A673 (cell line): Measurements from ENCODE around the gene PRCD. TPM values are rescaled to one million over a fixed set of nuclear protein-coding genes. Genes with fewer than 3 reads are reported as not detected.

Source experiments
- BruUV-seq: library from RNA; stranded (reverse); fragments of 400-500 nt; replicated peaks from 2 replicates; lab custom pipeline; 2021; lab: Mats Ljungman, UMichigan
- CTCF ChIA-PET: fragments of 300-600 bp; sonication (Branson Sonifier 250); formaldehyde crosslinking; loops from one replicate; lab custom pipeline; 2022; ENCODE audit warnings: antibody characterized with exemption; lab: Charles Lee
- POLR2A ChIA-PET: fragments of 300-600 bp; sonication (Branson Sonifier 250); formaldehyde crosslinking; loops from one replicate; lab custom pipeline; 2022; ENCODE audit warnings: antibody characterized with exemption; ENCODE audit not compliant: low non-redundant PET; lab: Charles Lee
- DNase-seq: peaks from one replicate; pipeline ENCODE4 v3.0.0-alpha.2; 2015; ENCODE audit warnings: low spot score
- H3K27ac ChIP-seq: fragments of 200-600 bp; sonication (generic); 2 replicates; pipeline ENCODE4 v1.5.1; 2016; ENCODE audit warnings: mixed run types, low read depth, mild to moderate bottlenecking, mixed read lengths, antibody characterized with exemption, low read length; ENCODE audit not compliant: poor library complexity, severe bottlenecking
- H3K27me3 ChIP-seq: fragments of 200-600 bp; sonication (generic); replicated peaks from 2 replicates; pipeline ENCODE4 v1.6.1; 2017; ENCODE audit warnings: mixed run types, low read depth, mild to moderate bottlenecking, mixed read lengths, antibody characterized with exemption, low read length; ENCODE audit not compliant: insufficient read depth, poor library complexity
- H3K36me3 ChIP-seq: fragments of 200-600 bp; sonication (generic); 2 replicates; pipeline ENCODE4 v1.6.1; 2016; ENCODE audit warnings: mixed run types, mild to moderate bottlenecking, mixed read lengths, antibody characterized with exemption, low read length; ENCODE audit not compliant: insufficient read depth, poor library complexity, severe bottlenecking
- H3K4me1 ChIP-seq: fragments of 200-600 bp; sonication (generic); 2 replicates; pipeline ENCODE4 v1.6.1; 2017; ENCODE audit warnings: mixed run types, mild to moderate bottlenecking, mixed read lengths, antibody characterized with exemption, low read length; ENCODE audit not compliant: insufficient read depth, poor library complexity, severe bottlenecking
- H3K4me3 ChIP-seq: fragments of 200-600 bp; sonication (generic); 2 replicates; pipeline ENCODE4 v1.5.1; 2016; ENCODE audit warnings: low read depth, mixed run types, mild to moderate bottlenecking, mixed read lengths, low read length; ENCODE audit not compliant: poor library complexity, severe bottlenecking
- H3K9me3 ChIP-seq: fragments of 200-600 bp; sonication (generic); 2 replicates; pipeline ENCODE4 v1.6.1; 2016; ENCODE audit warnings: mixed run types, low read depth, mild to moderate bottlenecking, mixed read lengths, antibody characterized with exemption, low read length; ENCODE audit not compliant: poor library complexity, severe bottlenecking
- EZH2 ChIP-seq: fragments of 200-600 bp; sonication (generic); IDR thresholded peaks from 2 replicates; pipeline ENCODE4 v1.6.1; 2017; ENCODE audit warnings: borderline replicate concordance, low read depth, mild to moderate bottlenecking, mixed read lengths, antibody characterized with exemption, low read length; ENCODE audit not compliant: poor library complexity, severe bottlenecking
- intact Hi-C: fragments of 100-400 bp; cut with micrococcal nuclease; formaldehyde crosslinking; loops from one replicate; pipeline ENCODE4 v1.10.0; 2022; ENCODE audit not compliant: unreplicated experiment
- total RNA-seq: library from RNA; stranded (reverse); gene quantifications from 2 replicates; pipeline ENCODE4 v1.2.3, GENCODE V29; 2021
- TF ChIP-seq, protein P1 (sequence below): fragments of 300-800, 200-600 bp; sonication (generic); conservative IDR thresholded peaks from 2 replicates; pipeline ENCODE4 v1.5.1; 2017; ENCODE audit warnings: low read depth, mild to moderate bottlenecking, antibody characterized with exemption, low read length, moderate library complexity, mixed read lengths

The PRCD gene
- total RNA-seq, 1 experiment from 2014 or later: not detected

DNA sequence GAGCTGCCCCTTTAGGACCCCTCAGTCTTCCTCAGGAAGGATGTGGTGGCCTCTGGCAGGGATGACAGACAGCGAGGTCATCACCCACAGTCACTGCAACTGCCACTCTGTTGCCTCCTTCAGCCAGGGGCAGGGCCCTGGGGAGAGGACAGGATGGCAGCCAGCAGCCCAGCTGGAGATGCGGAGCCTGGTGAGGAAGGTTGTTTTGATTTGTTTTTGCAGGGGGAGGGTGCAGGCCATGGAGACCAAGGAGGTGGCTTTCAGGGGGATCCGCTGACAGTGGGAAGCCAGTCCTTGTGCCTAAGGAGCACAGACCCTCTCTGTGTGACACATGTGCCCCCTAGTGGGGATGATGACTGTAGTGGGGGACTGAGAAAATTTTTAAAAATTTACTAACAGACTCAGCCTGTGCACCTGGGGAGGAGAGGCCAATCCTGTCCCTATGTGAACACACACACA is 7.4 kb downstream of the PRCD start:
- TF ChIP-seq EZH2: no peak
- TF ChIP-seq, protein P1, sequence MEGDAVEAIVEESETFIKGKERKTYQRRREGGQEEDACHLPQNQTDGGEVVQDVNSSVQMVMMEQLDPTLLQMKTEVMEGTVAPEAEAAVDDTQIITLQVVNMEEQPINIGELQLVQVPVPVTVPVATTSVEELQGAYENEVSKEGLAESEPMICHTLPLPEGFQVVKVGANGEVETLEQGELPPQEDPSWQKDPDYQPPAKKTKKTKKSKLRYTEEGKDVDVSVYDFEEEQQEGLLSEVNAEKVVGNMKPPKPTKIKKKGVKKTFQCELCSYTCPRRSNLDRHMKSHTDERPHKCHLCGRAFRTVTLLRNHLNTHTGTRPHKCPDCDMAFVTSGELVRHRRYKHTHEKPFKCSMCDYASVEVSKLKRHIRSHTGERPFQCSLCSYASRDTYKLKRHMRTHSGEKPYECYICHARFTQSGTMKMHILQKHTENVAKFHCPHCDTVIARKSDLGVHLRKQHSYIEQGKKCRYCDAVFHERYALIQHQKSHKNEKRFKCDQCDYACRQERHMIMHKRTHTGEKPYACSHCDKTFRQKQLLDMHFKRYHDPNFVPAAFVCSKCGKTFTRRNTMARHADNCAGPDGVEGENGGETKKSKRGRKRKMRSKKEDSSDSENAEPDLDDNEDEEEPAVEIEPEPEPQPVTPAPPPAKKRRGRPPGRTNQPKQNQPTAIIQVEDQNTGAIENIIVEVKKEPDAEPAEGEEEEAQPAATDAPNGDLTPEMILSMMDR: peak; percentile 84
- BruUV-seq: no TSS peak
- Histone ChIP-seq H3K36me3 (no peaks in the 10 kb centered on the region), H3K27ac (peak overlapping the region; percentile 54), H3K4me1 (peaks cover 34% of the 10 kb centered on the region), H3K27me3 (no peaks in the 10 kb centered on the region), H3K4me3 (no peak overlapping the region), H3K9me3 (no peaks in the 10 kb centered on the region)
- intact Hi-C loops: loop anchor here (1.0 to 2.0 kb wide), 2 partner anchors 24 to 81 kb away; no protein-coding TSS in a partner anchor
- POLR2A ChIA-PET: interaction anchor here (0.6 kb wide), 1 partner anchor 368 kb away, joined by 6 read pairs; no protein-coding TSS in a partner anchor
- peak; percentile 91 for DNase-seq
- CTCF ChIA-PET: interaction anchor here (0.6 to 2.3 kb wide), 4 partner anchors 23 to 80 kb away, joined by 4 to 12 read pairs (median 4); partner anchors contain the start of gene AANAT

DNA sequence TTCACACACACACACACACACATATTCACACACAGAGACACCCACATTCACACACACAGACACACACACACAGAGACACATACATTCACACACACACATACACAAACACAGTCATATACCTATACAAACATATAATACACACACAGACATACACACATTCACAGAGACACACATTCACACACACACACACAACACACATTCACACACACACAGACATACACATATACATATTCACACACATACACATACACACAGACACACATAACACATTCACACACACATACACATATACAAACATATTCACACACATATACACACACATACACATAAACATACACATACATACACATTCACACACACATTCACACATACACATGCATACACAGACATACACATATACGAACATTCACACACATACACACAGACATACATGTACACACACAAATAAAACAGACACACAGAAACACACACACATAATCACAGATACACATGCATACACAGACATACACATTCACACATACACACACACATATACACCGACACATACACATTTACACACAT is 7.9 kb downstream of the PRCD start:
- Histone ChIP-seq H3K27me3 (no peaks in the 10 kb centered on the region), H3K4me3 (no peak overlapping the region), H3K27ac (no peak overlapping the region), H3K4me1 (peaks cover 34% of the 10 kb centered on the region), H3K36me3 (no peaks in the 10 kb centered on the region), H3K9me3 (no peaks in the 10 kb centered on the region)
- TF ChIP-seq, protein P1: no peak; the same call in 1 of the 2 replicates
- TF ChIP-seq EZH2: no peak
- intact Hi-C loops: loop anchor here (1.0 to 2.0 kb wide), 2 partner anchors 25 to 81 kb away; no protein-coding TSS in a partner anchor
- POLR2A ChIA-PET: no interaction called here
- DNase-seq: no peak
- CTCF ChIA-PET: no interaction called here
- no TSS peak for BruUV-seq

DNA sequence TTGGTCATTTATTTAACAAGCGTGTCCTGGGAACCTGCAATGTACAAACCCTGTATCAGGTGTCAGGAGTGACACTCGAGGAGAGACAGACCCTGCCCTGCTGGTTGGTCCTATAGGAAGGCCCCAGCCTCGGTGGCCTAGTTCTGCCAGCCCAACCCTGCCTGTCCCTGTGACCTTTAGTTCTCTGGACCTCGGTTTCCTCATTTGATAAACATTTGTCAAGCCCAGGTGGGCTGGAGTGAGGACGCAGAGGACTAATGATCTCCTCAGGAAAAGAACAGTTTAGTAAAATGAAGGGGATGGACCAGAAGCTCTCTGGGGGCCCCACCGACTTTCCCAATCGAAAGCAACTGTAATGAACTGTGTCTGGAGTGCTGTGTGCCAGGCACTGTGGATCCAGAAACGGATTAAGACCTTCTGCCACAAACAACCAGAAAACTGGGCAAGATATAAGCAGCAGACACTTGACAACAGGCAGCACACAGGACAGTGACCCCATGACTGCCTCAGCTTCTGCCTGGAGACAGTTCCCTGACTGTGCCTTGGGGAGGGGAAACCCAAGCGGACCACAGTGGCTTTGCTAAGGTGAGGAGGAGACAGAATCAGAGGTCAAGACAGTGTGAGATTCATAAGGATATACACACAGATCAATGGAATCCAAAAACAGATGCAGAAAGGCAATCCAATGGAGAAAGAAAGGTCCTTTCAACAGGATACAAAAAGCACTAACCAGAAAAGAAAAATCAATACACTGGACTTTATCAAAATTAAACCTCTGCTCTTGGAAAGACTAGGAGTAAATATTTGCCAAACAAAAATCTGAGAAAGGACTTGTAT is 8.8 kb downstream of the PRCD start:
- intact Hi-C loops: no loop called here

More for the DNA sequence above, 8.8 kb downstream of the PRCD start:
- ChIA-PET CTCF (no interaction called here), POLR2A (interaction anchor here (0.7 kb wide), 1 partner anchor 165 kb away, joined by 3 read pairs; no protein-coding TSS in a partner anchor)
- no peaks in the 10 kb centered on the region for H3K36me3 ChIP-seq
- H3K27ac ChIP-seq: no peak overlapping the region
- BruUV-seq: no TSS peak
- no peak for DNase-seq
- H3K4me3 ChIP-seq: no peak overlapping the region
- H3K9me3 ChIP-seq: no peaks in the 10 kb centered on the region
- TF ChIP-seq, protein P1: no peak
- TF ChIP-seq EZH2: no peak
- no peaks in the 10 kb centered on the region for H3K27me3 ChIP-seq
- H3K4me1 ChIP-seq: peaks cover 30% of the 10 kb centered on the region
